DOHH2 (cell line): Measurements from ENCODE around the gene ARHGAP8.

Experiments used
- H3F3A ChIP-seq: fragments of 200-600 bp; sonication (generic), shearing (Covaris generic); 2 replicates; pipeline ENCODE4 v1.6.0; 2016; ENCODE audit warnings: antibody characterized with exemption, mild to moderate bottlenecking; ENCODE audit not compliant: control insufficient read depth, insufficient read depth
- H3K27ac ChIP-seq: fragments of 200-600 bp; sonication (generic); 2 replicates; pipeline ENCODE4 v1.5.1; 2014; ENCODE audit warnings: low read depth, mild to moderate bottlenecking, low read length, moderate library complexity
- H3K27me3 ChIP-seq: fragments of 200-600 bp; sonication (generic); 2 replicates; pipeline ENCODE4 v1.6.1; 2014; ENCODE audit warnings: mild to moderate bottlenecking, low read length, mixed read lengths; ENCODE audit not compliant: control insufficient read depth
- H3K36me3 ChIP-seq: fragments of 200-600 bp; sonication (generic); 2 replicates; pipeline ENCODE4 v1.6.1; 2014; ENCODE audit warnings: mild to moderate bottlenecking, low read length, moderate library complexity, mixed read lengths; ENCODE audit not compliant: control insufficient read depth
- H3K4me1 ChIP-seq: fragments of 200-600 bp; sonication (generic); 2 replicates; pipeline ENCODE4 v1.6.1; 2014; ENCODE audit warnings: mild to moderate bottlenecking, low read length, mixed read lengths; ENCODE audit not compliant: control insufficient read depth
- H3K4me2 ChIP-seq: fragments of 200-600 bp; sonication (generic); 2 replicates; pipeline ENCODE4 v1.6.0; 2014; ENCODE audit warnings: mild to moderate bottlenecking, low read length, moderate library complexity
- H3K4me3 ChIP-seq: fragments of 200-600 bp; sonication (generic); 2 replicates; pipeline ENCODE4 v1.5.1; 2014; ENCODE audit warnings: mild to moderate bottlenecking, low read length, mixed read lengths
- H3K79me2 ChIP-seq: fragments of 200-600 bp; sonication (generic); 2 replicates; pipeline ENCODE4 v1.6.1; 2014; ENCODE audit warnings: mild to moderate bottlenecking, low read length, mixed read lengths; ENCODE audit not compliant: control insufficient read depth
- H3K9me2 ChIP-seq: fragments of 200-600 bp; sonication (generic); replicated peaks from 2 replicates; pipeline ENCODE4 v1.6.1; 2014; ENCODE audit warnings: mild to moderate bottlenecking, low read length, mixed read lengths; ENCODE audit not compliant: control insufficient read depth
- H3K9me3 ChIP-seq: fragments of 200-600 bp; sonication (generic); 2 replicates; pipeline ENCODE4 v1.6.1; 2014; ENCODE audit warnings: antibody characterized with exemption, low read length, mixed read lengths; ENCODE audit not compliant: control insufficient read depth, insufficient read depth
- H4K20me1 ChIP-seq: fragments of 200-600 bp; sonication (generic); 2 replicates; pipeline ENCODE4 v1.6.0; 2014; ENCODE audit warnings: low read depth, mild to moderate bottlenecking, antibody characterized with exemption, low read length, moderate library complexity; ENCODE audit not compliant: control insufficient read depth, insufficient read depth
- CTCF ChIP-seq: fragments of 200-600 bp; sonication (generic); IDR thresholded peaks from one replicate; pipeline ENCODE4 v1.5.1; 2014; ENCODE audit warnings: antibody characterized with exemption, mild to moderate bottlenecking, low read depth, low read length; ENCODE audit not compliant: poor library complexity, severe bottlenecking
- EZH2phosphoT487 ChIP-seq: fragments of 200-600 bp; sonication (generic); IDR thresholded peaks from 2 replicates; pipeline ENCODE4 v1.6.1; 2017; ENCODE audit warnings: borderline replicate concordance, mild to moderate bottlenecking, antibody characterized with exemption, low read length, moderate library complexity, mixed read lengths

ARHGAP8 gene

GRCh38 chr22:44807915-44808690 is 55.7 kb downstream of the ARHGAP8 start:
- TF ChIP-seq EZH2phosphoT487 = no peak
- TF ChIP-seq CTCF = no peak
- H3K79me2 ChIP-seq = no peaks in the 10 kb centered on the region
- no peak overlapping the region for H3K4me2 ChIP-seq

DNA sequence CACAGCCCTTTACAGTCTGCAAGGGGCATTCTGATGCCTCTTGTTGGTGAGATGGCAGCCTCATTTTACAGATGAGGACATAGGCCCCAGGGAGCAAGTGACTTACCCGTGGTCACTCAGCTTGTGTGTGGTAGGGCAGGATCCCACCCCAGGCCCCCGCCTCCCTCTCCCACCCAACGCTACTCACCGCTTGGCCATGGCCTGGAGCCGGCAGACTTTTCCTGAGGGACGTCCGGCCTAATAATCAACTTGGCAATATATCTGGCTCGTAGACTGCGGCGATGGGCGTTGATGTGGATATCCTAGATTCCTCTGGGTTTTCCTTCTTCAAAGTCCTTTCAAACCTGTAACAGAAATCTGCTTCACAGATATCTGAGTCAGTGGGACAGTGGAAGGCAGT is 57.1 kb downstream of the ARHGAP8 start:
- Histone ChIP-seq H3K9me3 (no peaks in the 10 kb centered on the region), H3K4me3 (no peak overlapping the region), H3F3A (no peaks in the 10 kb centered on the region), H4K20me1 (no peaks in the 10 kb centered on the region), H3K27ac (no peak overlapping the region), H3K4me2 (no peak overlapping the region), H3K79me2 (no peaks in the 10 kb centered on the region), H3K4me1 (no peaks in the 10 kb centered on the region), H3K27me3 (no peaks in the 10 kb centered on the region), H3K9me2 (no peaks in the 10 kb centered on the region), H3K36me3 (no peaks in the 10 kb centered on the region)
- TF ChIP-seq EZH2phosphoT487 = no peak
- TF ChIP-seq CTCF = no peak

More at GRCh38 chr22:44807915-44808690, 55.7 kb downstream of the ARHGAP8 start:
- no peak overlapping the region for H3K4me3 ChIP-seq
- H3K9me3 ChIP-seq = no peaks in the 10 kb centered on the region
- H3K27ac ChIP-seq = no peak overlapping the region
- no peaks in the 10 kb centered on the region for H4K20me1 ChIP-seq
- no peaks in the 10 kb centered on the region for H3K36me3 ChIP-seq
- no peaks in the 10 kb centered on the region for H3F3A ChIP-seq
- H3K27me3 ChIP-seq = no peaks in the 10 kb centered on the region
- no peaks in the 10 kb centered on the region for H3K9me2 ChIP-seq
- no peaks in the 10 kb centered on the region for H3K4me1 ChIP-seq

- H4K20me1 ChIP-seq = no peaks in the 10 kb centered on the region
- no peak overlapping the region for H3K27ac ChIP-seq
- H3K4me3 ChIP-seq = no peak overlapping the region
- H3K4me2 ChIP-seq = no peak overlapping the region
- no peaks in the 10 kb centered on the region for H3K79me2 ChIP-seq
- H3K27me3 ChIP-seq = no peaks in the 10 kb centered on the region
- no peaks in the 10 kb centered on the region for H3F3A ChIP-seq
- no peak for TF ChIP-seq EZH2phosphoT487
- no peak for TF ChIP-seq CTCF
- H3K9me2 ChIP-seq = no peaks in the 10 kb centered on the region
- no peaks in the 10 kb centered on the region for H3K36me3 ChIP-seq
- H3K4me1 ChIP-seq = no peaks in the 10 kb centered on the region
- no peaks in the 10 kb centered on the region for H3K9me3 ChIP-seq
These were observed 58.8 kb downstream of the ARHGAP8 start for GRCh38 chr22:44811141-44811540.
